ENCODE results near the gene R3HDM4. TPM values are rescaled to one million over a fixed set of nuclear protein-coding genes. Genes with fewer than 3 reads are reported as not detected.

Gene R3HDM4
- total and polyA plus RNA-seq, 10 of the 15 experiments (the other 5 are each of a cell fraction or from before 2014, with no cell fraction given), result 1.3 to 65.8 (median 27.7) TPM

DNA sequence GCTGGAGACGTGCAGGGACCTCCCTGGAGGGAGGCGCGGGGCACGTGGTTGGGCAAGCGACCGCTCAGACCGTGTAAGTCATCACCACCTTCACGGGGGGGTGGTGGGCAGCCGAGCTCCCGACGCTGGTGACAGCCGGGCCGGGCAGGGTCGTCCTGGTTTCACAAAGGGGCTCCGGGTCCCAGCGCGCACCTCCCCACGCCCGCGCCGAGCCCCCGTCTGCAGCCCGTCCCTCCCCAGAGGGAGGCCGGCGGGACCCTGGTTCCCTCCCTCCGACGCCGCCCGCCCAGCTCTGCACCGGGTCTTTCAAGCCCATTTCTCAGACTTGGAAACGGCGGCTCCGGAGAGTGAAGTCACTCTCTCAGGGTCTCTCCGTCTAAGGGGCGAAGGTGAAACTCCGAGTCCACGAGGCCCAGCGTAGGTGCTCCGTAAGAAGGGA, 12.1 kb upstream of the R3HDM4 start (continued):
- TF ChIP-seq, protein P1, sequence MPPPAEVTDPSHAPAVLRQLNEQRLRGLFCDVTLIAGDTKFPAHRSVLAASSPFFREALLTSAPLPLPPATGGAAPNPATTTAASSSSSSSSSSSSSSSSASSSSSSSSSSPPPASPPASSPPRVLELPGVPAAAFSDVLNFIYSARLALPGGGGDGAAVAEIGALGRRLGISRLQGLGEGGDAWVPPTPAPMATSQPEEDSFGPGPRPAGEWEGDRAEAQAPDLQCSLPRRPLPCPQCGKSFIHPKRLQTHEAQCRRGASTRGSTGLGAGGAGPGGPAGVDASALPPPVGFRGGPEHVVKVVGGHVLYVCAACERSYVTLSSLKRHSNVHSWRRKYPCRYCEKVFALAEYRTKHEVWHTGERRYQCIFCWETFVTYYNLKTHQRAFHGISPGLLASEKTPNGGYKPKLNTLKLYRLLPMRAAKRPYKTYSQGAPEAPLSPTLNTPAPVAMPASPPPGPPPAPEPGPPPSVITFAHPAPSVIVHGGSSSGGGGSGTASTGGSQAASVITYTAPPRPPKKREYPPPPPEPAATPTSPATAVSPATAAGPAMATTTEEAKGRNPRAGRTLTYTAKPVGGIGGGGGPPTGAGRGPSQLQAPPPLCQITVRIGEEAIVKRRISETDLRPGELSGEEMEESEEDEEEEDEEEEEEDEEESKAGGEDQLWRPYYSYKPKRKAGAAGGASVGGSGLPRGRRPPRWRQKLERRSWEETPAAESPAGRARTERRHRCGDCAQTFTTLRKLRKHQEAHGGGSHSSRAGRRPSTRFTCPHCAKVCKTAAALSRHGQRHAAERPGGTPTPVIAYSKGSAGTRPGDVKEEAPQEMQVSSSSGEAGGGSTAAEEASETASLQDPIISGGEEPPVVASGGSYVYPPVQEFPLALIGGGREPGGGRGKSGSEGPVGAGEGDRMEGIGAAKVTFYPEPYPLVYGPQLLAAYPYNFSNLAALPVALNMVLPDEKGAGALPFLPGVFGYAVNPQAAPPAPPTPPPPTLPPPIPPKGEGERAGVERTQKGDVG (CRISPR knock-in tag; IDR thresholded peaks at IDR 0.05), result peak; percentile 27; the same call in 1 of the 2 replicates
- TF ChIP-seq RAD51 (IDR thresholded peaks at IDR 0.05) (peak; percentile 66), IKZF1 (conservative IDR thresholded peaks at IDR 0.05) (peak; percentile 67), BRCA1 (IDR thresholded peaks at IDR 0.05; ENCODE audit: low read depth, low read length) (no peak), NR2F1 (conservative IDR thresholded peaks at IDR 0.05) (peak; percentile 41; the same call in 1 of the 2 replicates), CREM (IDR thresholded peaks at IDR 0.05; ENCODE audit: low read depth) (no peak; the same call in 1 of the 2 replicates), CEBPB (IDR thresholded peaks at IDR 0.05; ENCODE audit: borderline replicate concordance in 1 of 2, low read depth in 2 of 2, low read length in 2 of 2) (no peak), EGR1 (IDR thresholded peaks at IDR 0.05; ENCODE audit: borderline replicate concordance in 1 of 2, low read depth in 2 of 2, low read length in 2 of 2) (peak in 1 of 2 experiments; percentile 51; a peak in 1 of 3 replicates), POLR2A (IDR thresholded peaks at IDR 0.05; ENCODE audit: low read depth, low read length) (peak; percentile 63), ZNF217 (IDR thresholded peaks at IDR 0.05) (peak; percentile 85)
- TF ChIP-seq, protein P2, sequence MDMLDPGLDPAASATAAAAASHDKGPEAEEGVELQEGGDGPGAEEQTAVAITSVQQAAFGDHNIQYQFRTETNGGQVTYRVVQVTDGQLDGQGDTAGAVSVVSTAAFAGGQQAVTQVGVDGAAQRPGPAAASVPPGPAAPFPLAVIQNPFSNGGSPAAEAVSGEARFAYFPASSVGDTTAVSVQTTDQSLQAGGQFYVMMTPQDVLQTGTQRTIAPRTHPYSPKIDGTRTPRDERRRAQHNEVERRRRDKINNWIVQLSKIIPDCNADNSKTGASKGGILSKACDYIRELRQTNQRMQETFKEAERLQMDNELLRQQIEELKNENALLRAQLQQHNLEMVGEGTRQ (IDR thresholded peaks at IDR 0.05; ENCODE audit: borderline replicate concordance, low read depth, low read length), result peak; percentile 18
- TF ChIP-seq, protein P3, sequence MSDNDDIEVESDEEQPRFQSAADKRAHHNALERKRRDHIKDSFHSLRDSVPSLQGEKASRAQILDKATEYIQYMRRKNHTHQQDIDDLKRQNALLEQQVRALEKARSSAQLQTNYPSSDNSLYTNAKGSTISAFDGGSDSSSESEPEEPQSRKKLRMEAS (IDR thresholded peaks at IDR 0.05; ENCODE audit: low read depth, low read length), result peak; percentile 87
- TF ChIP-seq, protein P4, sequence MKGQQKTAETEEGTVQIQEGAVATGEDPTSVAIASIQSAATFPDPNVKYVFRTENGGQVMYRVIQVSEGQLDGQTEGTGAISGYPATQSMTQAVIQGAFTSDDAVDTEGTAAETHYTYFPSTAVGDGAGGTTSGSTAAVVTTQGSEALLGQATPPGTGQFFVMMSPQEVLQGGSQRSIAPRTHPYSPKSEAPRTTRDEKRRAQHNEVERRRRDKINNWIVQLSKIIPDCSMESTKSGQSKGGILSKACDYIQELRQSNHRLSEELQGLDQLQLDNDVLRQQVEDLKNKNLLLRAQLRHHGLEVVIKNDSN (IDR thresholded peaks at IDR 0.05; ENCODE audit: borderline replicate concordance, extremely low read length, insufficient read depth, low read depth, low read length), result peak; percentile 83

Data from GM12878 (cell line).